Measurements from ENCODE around the gene MRPS21.

Gene MRPS21

DNA sequence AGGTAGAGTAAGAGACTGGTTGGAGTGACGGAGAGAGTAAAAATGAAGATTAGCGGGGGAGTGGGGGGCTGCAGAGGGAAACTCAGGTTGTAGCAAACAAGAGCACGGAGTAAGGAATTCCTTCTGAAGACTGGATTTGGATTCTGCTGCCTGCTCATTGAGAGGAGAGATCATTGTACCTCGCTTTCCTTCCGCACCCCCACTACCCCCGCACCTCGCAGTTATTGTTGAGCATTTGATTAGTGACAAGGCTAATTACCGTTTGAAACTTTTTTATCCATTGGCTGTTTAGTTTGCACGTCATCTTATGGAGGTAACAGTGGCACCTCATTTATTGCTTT, 28.1 kb downstream of the MRPS21 start:
- in situ Hi-C loops (cut with MboI; ENCODE audit: low sequenced_read_pairs, unreplicated experiment): no loop called here
- TF ChIP-seq, protein P1, sequence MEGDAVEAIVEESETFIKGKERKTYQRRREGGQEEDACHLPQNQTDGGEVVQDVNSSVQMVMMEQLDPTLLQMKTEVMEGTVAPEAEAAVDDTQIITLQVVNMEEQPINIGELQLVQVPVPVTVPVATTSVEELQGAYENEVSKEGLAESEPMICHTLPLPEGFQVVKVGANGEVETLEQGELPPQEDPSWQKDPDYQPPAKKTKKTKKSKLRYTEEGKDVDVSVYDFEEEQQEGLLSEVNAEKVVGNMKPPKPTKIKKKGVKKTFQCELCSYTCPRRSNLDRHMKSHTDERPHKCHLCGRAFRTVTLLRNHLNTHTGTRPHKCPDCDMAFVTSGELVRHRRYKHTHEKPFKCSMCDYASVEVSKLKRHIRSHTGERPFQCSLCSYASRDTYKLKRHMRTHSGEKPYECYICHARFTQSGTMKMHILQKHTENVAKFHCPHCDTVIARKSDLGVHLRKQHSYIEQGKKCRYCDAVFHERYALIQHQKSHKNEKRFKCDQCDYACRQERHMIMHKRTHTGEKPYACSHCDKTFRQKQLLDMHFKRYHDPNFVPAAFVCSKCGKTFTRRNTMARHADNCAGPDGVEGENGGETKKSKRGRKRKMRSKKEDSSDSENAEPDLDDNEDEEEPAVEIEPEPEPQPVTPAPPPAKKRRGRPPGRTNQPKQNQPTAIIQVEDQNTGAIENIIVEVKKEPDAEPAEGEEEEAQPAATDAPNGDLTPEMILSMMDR (IDR thresholded peaks at IDR 0.05; ENCODE audit: borderline replicate concordance, control extremely low read depth, extremely low read depth, insufficient read depth, missing control alignments): no peak
- DNase-seq (ENCODE audit: low spot score): no peak

DNA sequence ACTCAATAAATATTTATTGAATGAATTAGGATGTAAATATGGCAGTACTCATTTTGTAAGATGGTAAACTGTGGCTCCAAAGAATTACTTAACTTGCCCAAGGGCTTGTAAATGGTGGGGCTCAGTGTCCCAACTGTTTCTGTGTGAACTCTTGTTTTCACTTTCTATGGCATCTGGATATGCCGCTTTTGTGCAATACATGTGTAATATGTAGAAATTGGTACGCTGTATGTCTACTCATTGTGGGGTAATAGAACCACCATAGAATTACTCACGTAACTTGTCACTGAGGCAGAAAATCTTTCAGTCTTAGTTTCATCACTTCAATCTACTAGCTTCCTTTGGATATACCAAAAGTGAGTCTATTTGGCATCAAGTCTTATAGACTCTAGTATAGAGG, 28.6 kb downstream of the MRPS21 start:
- TF ChIP-seq, protein P1 (IDR thresholded peaks at IDR 0.05; ENCODE audit: borderline replicate concordance, control extremely low read depth, extremely low read depth, insufficient read depth, missing control alignments): no peak

GRCh38 chr1:150332651-150333290, 39.1 kb downstream of the MRPS21 start:
- no peak for DNase-seq (ENCODE audit: low spot score)
- in situ Hi-C loops (cut with MboI; ENCODE audit: low sequenced_read_pairs, unreplicated experiment): no loop called here
- TF ChIP-seq, protein P1 (IDR thresholded peaks at IDR 0.05; ENCODE audit: borderline replicate concordance, control extremely low read depth, extremely low read depth, insufficient read depth, missing control alignments): no peak

More for the DNA sequence above, 28.6 kb downstream of the MRPS21 start:
- in situ Hi-C loops (cut with MboI; ENCODE audit: low sequenced_read_pairs, unreplicated experiment): no loop called here
- no peak for DNase-seq (ENCODE audit: low spot score)

- TF ChIP-seq, protein P1 (IDR thresholded peaks at IDR 0.05; ENCODE audit: borderline replicate concordance, control extremely low read depth, extremely low read depth, insufficient read depth, missing control alignments): no peak
- no peak for DNase-seq (ENCODE audit: low spot score)
- in situ Hi-C loops (cut with MboI; ENCODE audit: low sequenced_read_pairs, unreplicated experiment): no loop called here
Measured at GRCh38 chr1:150346316-150346715, 52.7 kb downstream of the MRPS21 start.

DNA sequence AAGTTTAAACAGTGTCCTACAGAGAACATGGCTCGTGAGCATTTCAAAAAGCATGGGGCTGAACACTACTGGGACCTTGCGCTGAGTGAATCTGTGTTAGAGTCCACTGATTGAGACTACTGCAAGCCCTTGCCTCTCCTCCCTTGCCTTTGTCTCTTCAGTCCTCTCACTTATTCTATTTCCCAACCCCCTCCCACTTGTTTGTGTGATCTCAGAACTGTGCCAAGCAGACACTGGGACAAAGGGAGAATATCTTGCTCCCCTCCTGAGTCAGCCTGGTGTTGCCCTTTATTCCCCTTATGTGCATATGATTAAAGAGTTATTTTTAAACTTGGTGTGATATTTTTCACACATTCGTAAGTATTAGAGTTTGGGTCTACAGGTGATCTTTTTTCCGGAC, 59.2 kb downstream of the MRPS21 start:
- in situ Hi-C loops (cut with MboI; ENCODE audit: low sequenced_read_pairs, unreplicated experiment): no loop called here

More for the DNA sequence above, 59.2 kb downstream of the MRPS21 start:
- no peak for DNase-seq (ENCODE audit: low spot score)
- TF ChIP-seq, protein P1 (IDR thresholded peaks at IDR 0.05; ENCODE audit: borderline replicate concordance, control extremely low read depth, extremely low read depth, insufficient read depth, missing control alignments): no peak

Measured in GM13976 (cell line).